SU-DHL-6 (cell line): ENCODE data around the gene NDUFS1.

ENCODE experiments used
- EZH2phosphoT487 ChIP-seq: fragments of 200-600 bp; sonication (generic), shearing (Covaris generic); conservative IDR thresholded peaks from 2 replicates; pipeline ENCODE4 v1.6.1; 2018; ENCODE audit warnings: mild to moderate bottlenecking, antibody characterized with exemption, low read length, moderate library complexity, mixed read lengths
- TF ChIP-seq, protein P1 (sequence below): fragments of 200-600 bp; sonication (generic); IDR thresholded peaks from one replicate; pipeline ENCODE4 v1.5.1; 2017; ENCODE audit warnings: antibody characterized with exemption, mild to moderate bottlenecking, low read length, moderate library complexity; ENCODE audit not compliant: insufficient read depth, poor library complexity, severe bottlenecking

DNA sequence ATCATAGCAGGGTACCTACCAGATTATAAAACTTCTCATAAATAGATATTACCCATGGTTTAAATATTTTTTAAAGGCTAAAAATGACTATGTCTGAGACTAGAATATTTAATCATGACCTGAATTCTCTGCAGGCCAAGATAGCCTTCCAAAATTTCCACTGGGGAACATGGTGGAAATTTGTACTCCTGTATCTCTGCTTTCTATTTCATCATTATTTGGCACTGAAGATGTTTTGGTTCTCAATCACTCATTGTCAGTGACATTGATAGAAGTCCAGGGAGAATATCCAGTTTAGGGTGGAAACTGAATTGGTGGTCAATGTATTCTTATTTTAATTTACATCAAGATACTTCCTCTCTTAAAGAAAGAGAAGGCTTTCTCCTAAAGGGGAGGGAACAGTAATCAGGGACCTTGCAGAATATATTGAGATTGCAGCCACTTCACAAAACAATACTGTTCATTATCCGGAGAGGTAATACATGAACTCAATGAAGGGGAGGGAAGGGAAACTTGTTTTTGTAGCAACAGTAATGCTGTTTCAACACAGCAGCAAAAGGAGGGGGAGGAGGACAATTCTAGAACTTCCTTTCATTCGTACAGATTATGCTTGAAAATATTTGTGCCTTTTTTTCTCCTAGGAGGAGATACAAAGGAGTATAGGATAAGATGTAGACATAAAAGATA lies 34.6 kb upstream of the NDUFS1 start:
- TF ChIP-seq, protein P1, sequence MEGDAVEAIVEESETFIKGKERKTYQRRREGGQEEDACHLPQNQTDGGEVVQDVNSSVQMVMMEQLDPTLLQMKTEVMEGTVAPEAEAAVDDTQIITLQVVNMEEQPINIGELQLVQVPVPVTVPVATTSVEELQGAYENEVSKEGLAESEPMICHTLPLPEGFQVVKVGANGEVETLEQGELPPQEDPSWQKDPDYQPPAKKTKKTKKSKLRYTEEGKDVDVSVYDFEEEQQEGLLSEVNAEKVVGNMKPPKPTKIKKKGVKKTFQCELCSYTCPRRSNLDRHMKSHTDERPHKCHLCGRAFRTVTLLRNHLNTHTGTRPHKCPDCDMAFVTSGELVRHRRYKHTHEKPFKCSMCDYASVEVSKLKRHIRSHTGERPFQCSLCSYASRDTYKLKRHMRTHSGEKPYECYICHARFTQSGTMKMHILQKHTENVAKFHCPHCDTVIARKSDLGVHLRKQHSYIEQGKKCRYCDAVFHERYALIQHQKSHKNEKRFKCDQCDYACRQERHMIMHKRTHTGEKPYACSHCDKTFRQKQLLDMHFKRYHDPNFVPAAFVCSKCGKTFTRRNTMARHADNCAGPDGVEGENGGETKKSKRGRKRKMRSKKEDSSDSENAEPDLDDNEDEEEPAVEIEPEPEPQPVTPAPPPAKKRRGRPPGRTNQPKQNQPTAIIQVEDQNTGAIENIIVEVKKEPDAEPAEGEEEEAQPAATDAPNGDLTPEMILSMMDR = no peak
- TF ChIP-seq EZH2phosphoT487 = no peak
